NCI-H524 (cell line): ENCODE data around the gene WDR20.
"Not testable (repeated sequence)": the region's sequence is repeated elsewhere in the genome, so short reads cannot be mapped to it uniquely, and the experiment has no call there.

Source experiments
- DNase-seq, 2 experiments: peaks; one replicate each; lab custom pipeline; 2025; lab: John Stamatoyannopoulos, UW

The WDR20 gene

DNA sequence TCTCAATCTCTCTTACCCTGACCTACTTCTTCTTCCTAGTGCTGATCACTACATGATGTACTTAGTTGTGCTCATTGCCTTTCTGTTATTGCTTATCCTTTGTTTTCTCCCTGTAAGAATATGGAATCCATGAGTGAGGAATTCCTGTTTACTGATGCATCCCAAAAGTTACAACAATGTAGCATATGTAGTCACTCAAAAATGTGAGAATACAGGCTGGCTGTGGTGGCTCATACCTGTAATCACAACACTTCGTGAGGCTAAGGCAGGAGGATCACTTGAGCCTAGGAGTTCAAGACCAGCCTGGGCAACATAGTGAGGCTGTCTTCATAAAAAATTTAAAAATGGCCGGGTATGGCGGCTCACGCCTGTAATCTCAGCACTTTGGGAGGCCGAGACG is 8.0 kb upstream of the WDR20 start:
- DNase-seq: no peak

DNA sequence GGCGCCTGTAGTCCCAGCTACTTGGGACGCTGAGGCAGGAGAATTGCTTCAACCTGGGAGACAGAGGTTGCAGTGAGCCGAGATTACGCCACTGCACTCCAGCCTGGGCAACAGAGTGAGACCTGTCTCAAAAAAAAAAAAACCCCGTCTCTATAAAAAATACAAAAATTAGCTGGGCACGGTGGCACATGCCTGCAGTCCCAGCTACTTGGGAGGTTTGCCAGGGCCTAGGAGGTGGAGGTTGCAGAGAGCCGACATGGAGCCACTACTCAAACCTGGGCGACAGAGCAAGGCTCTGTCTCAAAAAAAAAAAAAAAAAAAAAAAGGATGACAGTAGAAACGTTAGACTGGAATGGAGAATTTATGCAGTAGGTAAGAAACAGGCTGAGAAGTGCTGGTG is 5.7 kb upstream of the WDR20 start:
- not testable (repeated sequence) for DNase-seq

DNA sequence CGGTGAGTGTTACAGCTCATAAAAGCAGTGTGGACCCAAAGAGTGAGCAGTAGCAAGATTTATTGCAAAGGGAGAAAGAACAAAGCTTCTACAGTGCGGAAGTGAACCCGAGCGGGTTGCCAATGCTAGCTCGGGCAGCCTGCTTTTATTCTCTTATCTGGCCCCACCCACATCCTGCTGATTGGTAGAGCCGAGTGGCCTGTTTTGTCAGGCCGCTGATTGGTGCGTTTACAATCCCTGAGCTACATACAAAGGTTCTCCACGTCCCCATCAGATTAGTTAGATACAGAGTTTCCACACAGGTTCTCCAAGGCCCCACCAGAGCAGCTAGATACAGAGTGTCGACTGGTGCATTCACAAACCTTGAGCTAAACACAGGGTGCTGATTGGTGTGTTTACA is 5.0 kb upstream of the WDR20 start:
- DNase-seq: not testable (repeated sequence)

DNA sequence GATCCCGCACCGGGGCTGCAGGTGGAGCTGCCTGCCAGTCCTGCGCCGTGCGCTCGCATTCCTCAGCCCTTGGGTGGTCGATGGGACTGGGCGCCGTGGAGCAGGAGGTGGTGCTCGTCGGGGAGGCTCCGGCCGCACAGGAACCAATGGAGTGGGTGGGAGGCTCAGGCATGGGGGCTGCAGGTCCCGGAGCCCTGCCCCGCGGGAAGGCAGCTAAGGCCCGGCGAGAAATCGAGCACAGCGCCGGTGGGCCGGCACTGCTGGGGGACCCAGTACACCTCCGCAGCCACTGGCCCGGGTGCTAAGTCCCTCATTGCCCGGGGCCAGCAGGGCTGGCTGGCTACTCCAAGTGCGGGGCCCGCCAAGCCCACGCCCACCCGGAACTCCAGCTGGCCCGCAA is 4.2 kb upstream of the WDR20 start:
- DNase-seq: not testable (repeated sequence)

DNA sequence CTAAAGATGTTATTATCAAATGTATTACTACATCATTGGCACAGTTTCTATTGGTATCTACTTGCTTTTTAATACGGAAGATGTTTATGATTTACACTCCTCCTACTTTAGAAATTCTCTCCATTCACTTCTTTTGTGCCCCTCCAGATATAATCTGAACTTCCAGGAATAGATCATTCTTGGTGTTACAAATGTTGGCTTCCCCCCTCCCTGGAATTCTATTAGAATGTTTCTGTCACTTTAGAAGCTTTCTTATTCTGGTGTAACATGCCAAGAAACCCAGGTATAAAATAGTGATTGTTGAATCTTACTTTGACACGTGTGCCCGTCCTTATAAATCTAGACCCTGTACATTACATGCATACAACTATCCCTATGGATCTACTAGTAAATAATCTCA is 1.2 kb upstream of the WDR20 start:
- DNase-seq: no peak

DNA sequence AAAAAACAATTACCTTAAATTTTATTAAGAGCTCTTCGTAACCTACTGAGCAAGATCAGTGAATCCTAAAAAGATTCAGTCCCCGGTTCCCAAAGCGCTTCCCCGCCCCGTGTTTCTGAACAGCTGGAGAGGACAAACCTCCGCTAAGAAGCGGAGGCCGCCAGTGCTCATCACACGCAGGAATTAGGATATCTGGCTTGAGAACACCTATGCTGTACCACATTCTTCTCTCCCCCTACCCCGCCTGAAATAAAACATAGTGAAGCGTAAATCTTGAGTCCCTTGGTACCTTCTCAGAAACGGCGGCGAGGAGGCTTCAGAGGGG is 774 bp upstream of the WDR20 start:
- peak in 1 of 2 experiments; percentile 84 for DNase-seq

DNA sequence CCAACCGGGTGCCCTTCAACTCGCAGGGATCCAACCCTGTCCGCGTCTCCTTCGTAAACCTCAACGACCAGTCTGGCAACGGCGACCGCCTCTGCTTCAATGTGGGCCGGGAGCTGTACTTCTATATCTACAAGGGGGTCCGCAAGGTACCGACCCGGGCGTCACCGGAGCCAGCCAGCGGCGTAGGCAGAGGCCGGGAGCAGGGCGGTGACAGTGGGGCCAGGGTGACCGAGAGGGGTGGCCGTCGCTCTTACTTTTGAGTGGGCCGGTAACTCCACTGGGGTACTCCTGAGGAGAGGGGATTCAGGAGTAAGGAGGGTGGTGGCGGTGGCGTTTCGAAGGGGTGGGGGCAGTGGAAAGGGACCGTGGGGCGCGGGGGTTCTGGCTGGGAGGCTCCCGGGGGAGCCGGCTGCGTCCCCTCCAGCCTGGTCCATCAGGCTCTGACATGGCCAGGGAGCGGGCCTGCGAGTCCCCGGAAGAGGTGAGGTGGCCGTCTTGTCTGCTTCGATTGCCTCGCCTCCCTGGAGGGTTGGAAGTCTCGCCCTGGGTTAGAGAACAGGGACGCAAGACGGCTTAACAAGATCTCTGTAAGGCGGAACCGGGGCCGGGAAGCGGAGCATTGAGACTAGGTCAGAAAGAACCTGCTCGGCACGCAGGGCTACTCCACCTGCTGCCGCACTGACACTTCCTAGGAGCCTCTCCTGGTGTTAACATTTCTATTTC is 491 bp downstream of the WDR20 start:
- DNase-seq: peak; percentile 28 to 65

DNA sequence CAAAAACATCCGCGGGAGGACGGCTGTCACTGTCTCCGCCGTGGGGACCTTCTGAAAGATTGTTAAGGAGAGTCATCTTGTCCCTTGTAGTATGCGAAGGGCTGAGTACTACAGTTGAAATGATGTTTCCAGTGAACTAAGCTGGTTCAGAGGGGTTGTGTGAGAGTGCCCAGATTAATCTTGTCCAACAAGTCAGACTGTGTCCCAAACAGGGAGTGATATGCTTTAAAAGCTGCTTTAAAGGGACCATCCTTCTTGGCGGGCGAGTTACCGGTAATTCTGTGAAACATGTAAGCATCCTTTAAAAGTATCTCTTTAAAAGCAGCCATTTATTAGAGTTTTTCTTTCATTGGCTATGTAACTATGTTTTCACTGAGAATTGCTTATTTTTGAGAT is 1.1 kb downstream of the WDR20 start:
- DNase-seq: no peak

DNA sequence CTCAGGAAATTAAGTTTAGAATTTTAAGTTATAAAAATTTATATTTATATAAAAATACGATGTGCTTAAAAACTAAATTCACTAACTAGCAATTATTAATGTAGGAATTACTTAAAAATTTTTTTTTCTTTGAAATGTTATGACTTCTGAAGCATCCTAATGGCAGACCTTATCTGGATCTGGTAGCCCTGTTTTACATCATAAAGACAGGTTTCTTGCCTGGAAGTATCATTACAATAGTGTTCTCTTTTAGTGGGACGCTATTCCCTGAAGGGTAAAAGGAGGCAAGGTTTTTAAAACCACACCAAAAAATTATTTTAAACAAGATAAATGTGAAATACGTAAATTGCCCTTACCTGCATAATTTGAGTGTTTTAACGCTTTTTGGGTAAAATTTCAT is 2.1 kb downstream of the WDR20 start:
- DNase-seq: no peak

DNA sequence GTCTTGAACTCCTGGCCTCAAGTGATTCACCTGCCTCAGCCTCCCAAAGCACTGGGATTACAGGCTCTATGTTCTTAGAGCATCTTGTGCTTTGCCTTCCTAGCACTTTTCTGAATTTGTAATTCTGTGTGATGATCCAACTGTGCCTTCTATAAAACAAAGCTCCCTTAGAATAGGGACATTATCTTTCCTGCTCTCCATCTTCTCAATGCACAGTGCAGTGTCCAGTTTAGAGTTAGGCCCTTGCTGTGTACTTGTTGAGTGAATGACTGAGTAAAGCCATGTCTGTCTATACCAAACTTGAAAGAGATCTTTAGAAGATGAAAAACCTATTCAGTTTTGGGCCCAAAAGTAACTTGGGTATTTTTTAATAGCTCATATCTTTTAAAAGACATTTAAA is 5.2 kb downstream of the WDR20 start:
- DNase-seq: no peak

DNA sequence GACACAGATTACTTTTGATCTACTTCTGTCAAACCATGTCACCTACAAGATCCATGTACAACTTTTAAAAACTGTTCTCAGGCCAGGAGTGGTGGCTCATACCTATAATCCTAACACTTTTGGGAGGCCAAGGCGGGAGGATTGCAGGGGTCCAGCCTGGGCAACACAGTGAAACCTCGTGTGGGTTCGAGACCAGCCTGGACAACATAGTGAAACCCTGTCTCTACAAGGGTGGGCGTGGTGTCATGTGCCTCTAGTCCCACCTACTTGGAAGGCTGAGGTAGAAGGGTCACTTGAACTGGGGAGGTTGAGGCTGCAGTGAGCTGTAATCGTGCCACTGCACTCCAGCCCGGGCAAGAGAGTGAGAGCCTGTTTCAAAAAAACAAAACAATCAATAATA is 5.7 kb downstream of the WDR20 start:
- DNase-seq: no peak

DNA sequence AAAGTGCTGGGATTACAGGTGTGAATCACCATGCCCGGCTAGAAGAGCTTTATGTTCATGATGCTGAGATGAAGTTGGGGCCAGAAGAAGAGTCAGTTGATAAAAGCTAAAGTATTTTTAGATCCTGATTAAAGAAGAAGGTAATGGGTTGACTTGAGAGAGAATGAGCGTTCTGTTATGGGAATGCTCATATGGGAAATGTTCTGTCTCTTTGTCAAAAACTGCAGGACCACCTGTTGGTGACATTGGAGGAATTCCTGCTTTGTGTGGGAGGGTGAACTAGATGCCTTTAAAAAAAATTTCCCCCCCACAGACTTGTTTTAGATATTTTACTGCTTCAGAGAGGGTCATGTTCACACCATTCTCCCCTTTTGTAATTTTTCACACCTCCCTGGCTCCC is 6.7 kb downstream of the WDR20 start:
- no peak for DNase-seq

DNA sequence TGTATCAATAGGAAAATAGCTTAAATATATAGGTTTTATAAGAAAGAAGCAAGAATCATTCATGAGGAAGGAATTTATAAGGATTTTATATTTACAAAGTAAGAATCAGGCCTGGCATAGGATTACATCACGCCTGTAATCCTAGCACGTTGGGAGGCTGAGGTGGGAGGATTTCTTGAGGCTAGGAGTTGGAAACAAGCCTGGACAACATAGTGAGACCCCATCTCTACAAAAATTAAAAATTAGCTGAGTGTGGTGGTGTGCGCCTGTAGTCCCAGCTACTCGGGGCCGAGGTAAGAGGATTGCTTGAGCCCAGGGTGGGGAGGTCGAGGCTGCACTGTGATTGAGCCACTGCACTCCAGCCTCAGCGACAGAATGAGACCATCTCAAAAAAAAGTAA is 10.4 kb downstream of the WDR20 start:
- no peak for DNase-seq

DNA sequence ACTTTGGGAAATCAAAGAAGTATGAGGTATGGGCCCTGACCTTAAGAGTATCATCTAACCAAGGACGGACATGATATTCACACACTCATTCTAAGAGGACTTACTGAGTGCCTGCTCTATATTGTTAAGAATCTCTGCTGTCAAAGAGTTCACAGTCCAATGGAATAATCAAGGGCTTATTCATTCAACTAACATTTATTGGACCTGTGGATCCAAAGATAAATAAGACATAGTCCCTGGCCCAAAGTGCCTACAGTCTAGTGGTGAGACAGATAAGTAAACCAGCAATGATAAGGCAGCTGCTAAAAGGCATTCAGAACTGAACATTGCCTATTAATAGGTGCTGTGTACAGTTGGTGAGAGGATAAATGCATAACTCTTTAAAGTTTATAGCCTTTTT is 11.0 kb downstream of the WDR20 start:
- DNase-seq: no peak

DNA sequence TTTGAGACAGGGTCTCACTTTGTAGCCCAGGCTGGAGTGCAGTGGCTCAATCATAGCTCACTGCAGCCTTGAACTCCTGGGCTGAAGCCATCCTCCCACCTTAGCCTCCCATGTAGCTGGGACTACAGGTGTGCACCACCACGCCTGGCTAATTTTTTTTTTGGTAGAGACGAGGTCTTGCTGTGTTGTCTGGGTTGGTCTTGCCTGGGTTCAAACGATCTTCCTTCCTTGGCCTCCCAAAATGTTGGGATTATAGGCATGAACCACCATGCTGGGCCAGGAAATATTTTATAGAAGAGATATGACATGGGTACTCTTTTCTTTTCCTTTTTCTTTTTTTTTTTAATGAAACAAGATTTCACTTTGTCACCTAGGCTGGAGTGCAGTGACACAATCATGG is 11.7 kb downstream of the WDR20 start:
- not testable (repeated sequence) for DNase-seq

DNA sequence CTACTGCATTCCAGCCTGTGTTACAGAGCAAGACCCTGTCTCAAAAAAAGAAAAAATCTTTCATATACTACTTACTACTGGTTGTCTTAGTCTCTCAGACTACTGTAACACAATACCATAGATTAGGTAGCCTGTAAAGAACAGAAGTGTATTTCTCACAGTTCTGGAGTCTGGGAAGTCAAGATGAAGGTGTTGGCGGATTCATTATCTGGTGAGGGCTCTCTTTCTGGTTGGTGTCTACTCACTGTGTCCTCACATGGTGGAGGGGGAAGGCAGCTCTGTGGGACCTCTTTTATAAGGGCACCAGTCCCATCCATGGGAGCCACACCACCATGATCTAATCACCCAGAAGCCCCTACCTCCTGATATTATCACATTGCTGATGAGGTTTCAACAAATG is 14.4 kb downstream of the WDR20 start:
- no peak for DNase-seq

DNA sequence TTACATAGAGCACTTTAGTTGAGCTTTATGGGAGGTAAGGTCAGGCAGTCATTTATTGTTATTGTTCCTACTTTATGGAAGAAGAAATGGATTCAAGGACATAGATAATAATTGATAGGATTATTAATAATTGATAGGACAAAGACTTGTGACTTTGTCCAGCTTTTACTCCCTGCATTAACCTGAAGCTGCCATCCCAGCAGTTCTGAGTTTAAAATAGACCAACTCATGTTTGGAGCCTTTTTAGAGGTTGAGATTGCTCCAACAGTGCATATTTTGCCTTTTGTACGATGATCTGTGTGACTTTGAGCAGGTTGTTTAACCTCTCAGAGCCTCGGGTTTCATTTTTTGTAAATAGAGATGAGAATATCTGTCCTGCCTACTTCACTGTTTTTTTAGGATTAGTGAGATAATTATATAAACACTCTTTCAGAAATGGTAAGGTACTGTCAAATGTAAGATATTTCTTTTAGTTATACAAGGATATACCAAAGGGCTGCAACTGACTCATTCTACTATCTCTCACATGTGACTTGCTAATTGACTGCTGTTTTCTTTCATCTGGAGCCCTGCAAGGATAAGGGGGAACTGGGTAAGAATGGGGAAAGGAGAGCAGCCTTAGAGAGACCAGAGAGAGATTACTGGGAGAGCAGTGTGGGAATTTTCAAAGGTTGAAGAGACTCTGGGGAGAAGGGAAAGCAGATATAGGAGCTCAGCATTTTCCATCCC is 15.3 kb downstream of the WDR20 start:
- no peak for DNase-seq

DNA sequence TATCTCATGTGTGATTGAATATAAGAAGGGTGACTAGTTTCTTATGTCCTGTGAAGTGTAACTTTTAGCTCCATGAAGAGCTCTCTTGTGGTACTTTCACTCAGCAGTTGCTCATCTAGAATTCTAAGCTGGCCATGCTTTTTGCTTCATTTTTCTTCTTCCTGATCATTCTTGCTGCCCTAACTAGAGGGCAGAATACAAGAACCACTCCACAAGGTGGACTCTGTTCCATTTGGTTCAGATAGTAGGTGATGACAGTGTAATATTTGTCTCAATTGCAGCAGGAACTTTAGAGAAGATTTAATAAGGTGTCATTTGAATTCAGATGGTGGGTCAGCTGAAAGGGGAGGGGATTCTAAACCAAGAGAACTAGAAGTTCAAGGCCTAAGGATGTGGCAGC is 17.6 kb downstream of the WDR20 start:
- DNase-seq: no peak

DNA sequence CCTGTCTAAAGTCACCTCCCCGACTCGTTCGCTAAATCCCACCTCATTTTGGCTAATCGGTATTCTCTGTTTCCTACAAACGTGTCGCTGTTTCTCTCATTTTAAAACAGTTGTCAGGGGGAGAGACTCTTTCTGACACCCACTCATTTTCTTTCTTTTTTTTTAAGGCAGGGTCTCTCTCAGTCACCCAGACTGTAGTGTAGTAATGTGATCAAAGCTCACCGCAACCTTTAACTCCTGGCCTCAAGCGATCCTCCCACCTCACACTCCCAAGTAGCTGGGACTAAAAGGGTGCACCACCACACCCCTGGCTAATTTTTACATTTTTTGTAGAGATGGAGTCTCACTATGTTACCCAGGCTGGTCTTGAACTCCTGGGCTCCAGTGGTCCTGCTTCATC is 19.1 kb downstream of the WDR20 start:
- no peak for DNase-seq

DNA sequence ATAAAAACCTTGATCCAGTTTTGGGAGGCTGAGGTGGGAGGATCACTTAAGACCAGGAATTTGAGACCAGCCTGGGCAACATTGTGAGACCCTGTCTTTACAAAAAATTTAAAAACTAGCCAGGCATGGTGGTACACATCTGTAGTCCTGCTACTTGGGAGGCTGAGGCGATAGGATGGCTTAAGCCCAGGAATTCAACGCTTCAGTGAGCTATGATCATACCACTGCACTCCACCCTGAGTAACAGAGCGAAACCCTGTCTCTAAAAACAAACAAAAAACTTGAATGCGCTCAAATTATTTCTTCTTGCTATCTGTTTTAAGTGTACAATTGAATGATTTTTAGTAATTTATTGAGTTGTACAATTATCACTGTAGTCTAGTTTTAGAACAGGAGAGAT is 20.1 kb downstream of the WDR20 start:
- no peak for DNase-seq

DNA sequence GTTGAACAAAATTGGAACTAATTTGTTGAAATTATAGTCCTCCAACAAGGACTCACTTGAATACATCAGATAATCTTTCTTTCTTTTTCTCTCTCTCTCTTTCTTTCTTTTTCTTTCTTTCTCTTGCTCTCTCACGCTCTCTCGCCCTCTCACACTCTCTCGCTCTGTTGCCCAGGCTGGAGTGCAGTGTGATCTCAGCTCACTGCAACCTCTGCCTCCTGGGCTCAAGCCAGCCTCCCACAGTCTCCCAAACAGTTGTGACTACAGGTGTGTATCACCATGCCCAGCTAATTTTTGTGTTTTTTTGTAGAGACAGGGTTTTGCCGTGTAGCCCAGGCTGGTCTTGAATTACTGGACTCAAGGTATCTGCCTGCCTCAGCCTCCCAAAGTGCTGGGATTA is 22.8 kb downstream of the WDR20 start:
- no peak for DNase-seq

DNA sequence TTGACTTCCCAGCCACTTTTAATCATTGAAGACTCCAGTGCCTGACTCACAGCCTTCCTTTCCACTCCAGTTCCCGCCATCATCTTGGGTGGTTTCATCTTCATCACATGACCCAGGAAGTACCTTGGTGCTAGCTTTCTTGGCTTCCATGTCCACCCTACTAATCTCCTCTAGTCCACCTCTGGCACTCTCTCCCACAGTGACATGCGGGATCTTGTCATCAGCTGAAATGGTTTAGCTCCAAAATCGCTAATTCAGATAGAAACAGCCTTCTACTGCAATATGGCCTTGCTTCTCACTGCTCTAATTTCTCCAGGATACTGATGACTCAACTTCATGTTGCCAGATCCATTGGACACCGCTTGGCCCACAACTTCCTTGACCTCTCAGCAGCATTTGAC is 24.5 kb downstream of the WDR20 start:
- no peak for DNase-seq

DNA sequence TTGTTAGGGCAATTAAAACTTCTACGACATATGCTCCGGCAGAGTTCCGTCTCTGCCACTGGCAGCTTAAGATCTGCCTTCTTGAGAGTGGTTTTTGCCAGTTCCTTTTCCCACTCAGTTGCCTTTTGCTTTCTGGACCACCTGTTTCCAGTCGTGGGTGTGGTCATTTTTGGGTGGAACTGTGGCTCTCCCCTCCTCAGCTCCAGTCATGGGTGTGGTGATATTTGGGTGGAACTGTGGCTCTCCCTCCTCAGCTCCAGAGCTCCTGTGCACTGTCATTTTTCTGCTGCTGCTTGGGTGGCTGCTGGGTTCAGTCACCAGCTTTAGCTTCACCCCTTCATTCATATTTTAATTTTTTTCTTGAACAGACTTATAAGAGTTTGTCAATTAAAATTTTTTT is 25.3 kb downstream of the WDR20 start:
- no peak for DNase-seq

DNA sequence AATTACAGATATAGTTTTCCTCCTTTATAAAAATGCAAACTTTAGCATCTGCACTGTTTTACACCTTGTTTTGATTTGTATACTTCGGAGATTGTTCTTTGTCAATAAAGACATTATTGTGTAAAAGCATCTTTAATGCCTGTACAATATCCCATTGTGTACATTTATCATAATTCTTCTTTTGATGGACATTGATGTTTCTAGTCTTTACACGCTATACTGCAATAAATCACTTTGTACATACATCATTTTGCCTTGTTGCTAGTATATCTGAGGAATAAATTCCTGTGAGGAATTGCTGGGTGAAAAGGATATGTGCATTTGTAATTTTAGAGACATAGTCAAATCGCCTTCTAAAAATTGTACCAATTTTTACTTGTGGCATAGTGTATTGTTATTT is 30.4 kb downstream of the WDR20 start:
- DNase-seq: no peak
